SK-N-SH (cell line): ENCODE measurements around the gene JMJD7. TPM values are rescaled to one million over a fixed set of nuclear protein-coding genes. Genes with fewer than 3 reads are reported as not detected.

Experiments
- CTCF ChIA-PET: fragments of 300-600, 350-600 bp; formaldehyde crosslinking; extraction: SDS; loops from one replicate; lab custom pipeline; 2021; lab: Yijun Ruan, JAX
- POLR2A ChIA-PET: fragments of 350-600 bp; sonication (Branson Sonifier 250); formaldehyde crosslinking; extraction: SDS; loops from one replicate; lab custom pipeline; 2020; ENCODE audit warnings: antibody characterized with exemption, inconsistent platforms; lab: Yijun Ruan, JAX
- DNase-seq: peaks from one replicate; pipeline ENCODE4 v3.0.0; 2012
- H2AFZ ChIP-seq: fragments of 200-600 bp; sonication (generic); 2 replicates; pipeline ENCODE4 v1.8.1; 2016; ENCODE audit warnings: antibody characterized with exemption, mild to moderate bottlenecking, low read depth
- H3F3A ChIP-seq: fragments of 200-600 bp; sonication (generic); replicated peaks from 2 replicates; pipeline ENCODE3; 2016; ENCODE audit warnings: antibody characterized with exemption, mild to moderate bottlenecking; ENCODE audit not compliant: insufficient read depth
- H3K27ac ChIP-seq, 2 experiments: fragments of 200-500 bp in 1 of 2; fragments of 200-600 bp in 1 of 2; sonication (Bioruptor generic) in 1 of 2; sonication (generic), shearing (Covaris generic) in 1 of 2; 2 replicates each; pipeline versions ENCODE4 v1.5.1 to v1.6.1; 2014 to 2016; ENCODE audit warnings: low read depth in 2 of 2, inconsistent platforms in 1 of 2, low read length in 1 of 2, mild to moderate bottlenecking in 1 of 2, mixed read lengths in 1 of 2
- H3K27me3 ChIP-seq: fragments of 200-600 bp; sonication (generic), shearing (Covaris generic); 2 replicates; pipeline ENCODE4 v1.6.1; 2016; ENCODE audit warnings: mixed run types; ENCODE audit not compliant: insufficient read depth
- H3K36me3 ChIP-seq, 2 experiments: fragments of 200-500 bp in 1 of 2; fragments of 200-600 bp in 1 of 2; sonication (Bioruptor generic) in 1 of 2; sonication (generic) in 1 of 2; replicated peaks in 1 of 2; 2 replicates each; pipeline versions ENCODE3 to v1.5.1; 2014 to 2016; ENCODE audit warnings: low read length in 1 of 2, mild to moderate bottlenecking in 1 of 2; ENCODE audit not compliant: insufficient read depth in 2 of 2, control insufficient read depth in 1 of 2
- H3K4me1 ChIP-seq, 2 experiments: fragments of 200-500 bp in 1 of 2; fragments of 200-600 bp in 1 of 2; sonication (Bioruptor generic) in 1 of 2; sonication (generic), shearing (Covaris generic) in 1 of 2; 2 replicates each; pipeline versions ENCODE4 v1.5.1 to v1.6.1; 2014 to 2016; ENCODE audit warnings: low read depth in 1 of 2, low read length in 1 of 2, mixed run types in 1 of 2; ENCODE audit not compliant: insufficient read depth in 2 of 2, control insufficient read depth in 1 of 2
- H3K4me2 ChIP-seq: fragments of 200-600 bp; sonication (generic), shearing (Covaris generic); 2 replicates; pipeline ENCODE4 v1.6.1; 2017; ENCODE audit warnings: mixed run types
- H3K4me3 ChIP-seq, 2 experiments: fragments of 200-500 bp in 1 of 2; fragments of 200-600 bp in 1 of 2; sonication (Bioruptor generic) in 1 of 2; sonication (generic), shearing (Covaris generic) in 1 of 2; 2 replicates each; pipeline versions ENCODE4 v1.5.1 to v1.8.1; 2014 to 2016; ENCODE audit warnings: low read depth in 2 of 2, inconsistent platforms in 1 of 2, low read length in 1 of 2, mild to moderate bottlenecking in 1 of 2, mixed read lengths in 1 of 2, moderate library complexity in 1 of 2
- H3K79me2 ChIP-seq: fragments of 200-600 bp; sonication (generic); 2 replicates; pipeline ENCODE4 v1.8.1; 2017; ENCODE audit warnings: mild to moderate bottlenecking; ENCODE audit not compliant: insufficient read depth
- H3K9ac ChIP-seq: fragments of 200-600 bp; sonication (generic); 2 replicates; pipeline ENCODE4 v1.6.1; 2017; ENCODE audit warnings: mixed run types
- H3K9me2 ChIP-seq: fragments of 200-600 bp; sonication (generic); 2 replicates; pipeline ENCODE4 v1.6.1; 2017; ENCODE audit warnings: mixed run types
- H3K9me3 ChIP-seq: fragments of 200-600 bp; sonication (generic); 2 replicates; pipeline ENCODE4 v1.6.1; 2017; ENCODE audit warnings: mixed run types, mild to moderate bottlenecking, moderate library complexity
- H4K20me1 ChIP-seq: fragments of 200-600 bp; sonication (generic); 2 replicates; pipeline ENCODE4 v1.6.1; 2017; ENCODE audit warnings: mild to moderate bottlenecking, mixed run types; ENCODE audit not compliant: insufficient read depth
- ELF1 ChIP-seq: IDR thresholded peaks from 2 replicates; pipeline ENCODE4 v1.4.0; 2012
- FOSL2 ChIP-seq: IDR thresholded peaks from 2 replicates; pipeline ENCODE4 v1.4.0; 2012; ENCODE audit warnings: low read depth, mild to moderate bottlenecking, moderate library complexity, borderline replicate concordance
- FOXJ3 ChIP-seq: sonication (generic); formaldehyde crosslinking; IDR thresholded peaks from 2 replicates; pipeline ENCODE4 v1.5.1; 2020; ENCODE audit warnings: mild to moderate bottlenecking, missing genetic modification reagents
- FOXM1 ChIP-seq: IDR thresholded peaks from 2 replicates; pipeline ENCODE4 v1.4.0; 2012; ENCODE audit warnings: low read depth, mild to moderate bottlenecking
- GATA2 ChIP-seq: sonication (generic); formaldehyde crosslinking; IDR thresholded peaks from 2 replicates; pipeline ENCODE4 v1.5.0; 2020; ENCODE audit warnings: mild to moderate bottlenecking, missing genetic modification reagents
- IRF3 ChIP-seq: fragments of 150-350 bp; IDR thresholded peaks from 2 replicates; pipeline ENCODE4 v1.6.1; 2016; ENCODE audit warnings: mild to moderate bottlenecking, low read depth, low read length
- MEF2A ChIP-seq: IDR thresholded peaks from 2 replicates; pipeline ENCODE4 v1.4.0; 2012; ENCODE audit warnings: low read depth, borderline replicate concordance
- MXI1 ChIP-seq: IDR thresholded peaks from 2 replicates; pipeline ENCODE4 v1.6.1; 2012; ENCODE audit warnings: mild to moderate bottlenecking, low read depth, low read length, improper control_type of control experiment
- NFIC ChIP-seq: IDR thresholded peaks from 2 replicates; pipeline ENCODE4 v1.4.0; 2012; ENCODE audit warnings: borderline replicate concordance
- RCOR1 ChIP-seq: fragments of 150-350 bp; IDR thresholded peaks from 2 replicates; pipeline ENCODE4 v1.6.1; 2017; ENCODE audit warnings: antibody characterized with exemption, low read length
- RFX5 ChIP-seq: IDR thresholded peaks from 2 replicates; pipeline ENCODE4 v1.6.1; 2012; ENCODE audit warnings: mild to moderate bottlenecking, improper control_type of control experiment, low read length
- RXRA ChIP-seq: IDR thresholded peaks from 2 replicates; pipeline ENCODE4 v1.4.0; 2012; ENCODE audit warnings: low read depth, mild to moderate bottlenecking, borderline replicate concordance
- SIN3A ChIP-seq: IDR thresholded peaks from 2 replicates; pipeline ENCODE4 v1.6.1; 2012; ENCODE audit warnings: low read depth, mild to moderate bottlenecking, low read length, moderate library complexity, borderline replicate concordance
- SMC3 ChIP-seq: IDR thresholded peaks from 2 replicates; pipeline ENCODE4 v1.6.1; 2012; ENCODE audit warnings: low read depth, low read length, improper control_type of control experiment
- TAF1 ChIP-seq: IDR thresholded peaks from 2 replicates; pipeline ENCODE4 v1.6.1; 2012; ENCODE audit warnings: low read depth, mild to moderate bottlenecking, low read length, moderate library complexity, borderline replicate concordance
- WGBS: methylation state at CpG from one replicate; pipeline ENCODE4 v1.1.6; 2017; ENCODE audit warnings: low lambda C conversion rate; 5-methylcytosine and 5-hydroxymethylcytosine counted together
- polyA plus RNA-seq, 3 experiments: library from polyadenylated mRNA; depleted of rRNA; stranded (reverse); fragments of >200 nt; gene quantifications; 2 replicates each; pipeline ENCODE4 v1.2.3, GENCODE V29; 2012
- TF ChIP-seq, protein P1 (sequence below): fragments of 200-600 bp; sonication (generic); IDR thresholded peaks from 2 replicates; pipeline ENCODE4 v1.6.1; 2017; ENCODE audit warnings: antibody characterized with exemption, mild to moderate bottlenecking, moderate library complexity
- TF ChIP-seq, protein P2 (sequence below): IDR thresholded peaks from 2 replicates; pipeline ENCODE4 v1.4.0; 2012; ENCODE audit warnings: low read depth
- TF ChIP-seq, protein P3 (sequence below): IDR thresholded peaks from 2 replicates; pipeline ENCODE4; 2012

Gene JMJD7
- polyA plus RNA-seq, 1 of the 3 experiments (the other 2 are of a cell fraction), result 6.5 TPM

GRCh38 chr15:41847981-41848380, 20.1 kb downstream of the JMJD7 start:
- 95% methylated on average over 9 of the region's 9 CpGs for WGBS
- Histone ChIP-seq H3K4me1 (peaks cover 0 to 12% of the 10 kb centered on the region in 2 experiments; a peak in 1 of 4 replicates), H3K9me3 (no peaks in the 10 kb centered on the region), H3K79me2 (no peaks in the 10 kb centered on the region), H3K36me3 (peaks cover 0 to 12% of the 10 kb centered on the region in 2 experiments), H3K27me3 (no peaks in the 10 kb centered on the region)
- DNase-seq, result no peak
- no peak for TF ChIP-seq RCOR1
- no peak for TF ChIP-seq ELF1
- no peak for TF ChIP-seq SIN3A
- TF ChIP-seq, protein P1, sequence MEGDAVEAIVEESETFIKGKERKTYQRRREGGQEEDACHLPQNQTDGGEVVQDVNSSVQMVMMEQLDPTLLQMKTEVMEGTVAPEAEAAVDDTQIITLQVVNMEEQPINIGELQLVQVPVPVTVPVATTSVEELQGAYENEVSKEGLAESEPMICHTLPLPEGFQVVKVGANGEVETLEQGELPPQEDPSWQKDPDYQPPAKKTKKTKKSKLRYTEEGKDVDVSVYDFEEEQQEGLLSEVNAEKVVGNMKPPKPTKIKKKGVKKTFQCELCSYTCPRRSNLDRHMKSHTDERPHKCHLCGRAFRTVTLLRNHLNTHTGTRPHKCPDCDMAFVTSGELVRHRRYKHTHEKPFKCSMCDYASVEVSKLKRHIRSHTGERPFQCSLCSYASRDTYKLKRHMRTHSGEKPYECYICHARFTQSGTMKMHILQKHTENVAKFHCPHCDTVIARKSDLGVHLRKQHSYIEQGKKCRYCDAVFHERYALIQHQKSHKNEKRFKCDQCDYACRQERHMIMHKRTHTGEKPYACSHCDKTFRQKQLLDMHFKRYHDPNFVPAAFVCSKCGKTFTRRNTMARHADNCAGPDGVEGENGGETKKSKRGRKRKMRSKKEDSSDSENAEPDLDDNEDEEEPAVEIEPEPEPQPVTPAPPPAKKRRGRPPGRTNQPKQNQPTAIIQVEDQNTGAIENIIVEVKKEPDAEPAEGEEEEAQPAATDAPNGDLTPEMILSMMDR, result no peak
- no peak for TF ChIP-seq RXRA
- TF ChIP-seq, protein P2, sequence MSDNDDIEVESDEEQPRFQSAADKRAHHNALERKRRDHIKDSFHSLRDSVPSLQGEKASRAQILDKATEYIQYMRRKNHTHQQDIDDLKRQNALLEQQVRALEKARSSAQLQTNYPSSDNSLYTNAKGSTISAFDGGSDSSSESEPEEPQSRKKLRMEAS, result no peak
- TF ChIP-seq FOSL2, result no peak
- TF ChIP-seq FOXJ3, result no peak
- TF ChIP-seq NFIC, result no peak
- TF ChIP-seq SMC3, result no peak
- TF ChIP-seq FOXM1, result no peak
- TF ChIP-seq GATA2 (CRISPR knock-in tag), result no peak
- TF ChIP-seq MEF2A, result no peak
- TF ChIP-seq, all 33 proteins: peak for 0
- Histone ChIP-seq H3K9ac (no peak overlapping the region), H3K4me3 (no peak overlapping the region), H3K9me2 (no peaks in the 10 kb centered on the region), H3F3A (no peaks in the 10 kb centered on the region), H3K27ac (no peak overlapping the region), H4K20me1 (no peaks in the 10 kb centered on the region), H3K4me2 (no peak overlapping the region), H2AFZ (no peak overlapping the region)
- ChIA-PET POLR2A (no interaction called here), CTCF (interaction anchor here (1.2 to 1.3 kb wide), 2 partner anchors 14 to 36 kb away, joined by 3 read pairs; no protein-coding TSS in a partner anchor)

DNA sequence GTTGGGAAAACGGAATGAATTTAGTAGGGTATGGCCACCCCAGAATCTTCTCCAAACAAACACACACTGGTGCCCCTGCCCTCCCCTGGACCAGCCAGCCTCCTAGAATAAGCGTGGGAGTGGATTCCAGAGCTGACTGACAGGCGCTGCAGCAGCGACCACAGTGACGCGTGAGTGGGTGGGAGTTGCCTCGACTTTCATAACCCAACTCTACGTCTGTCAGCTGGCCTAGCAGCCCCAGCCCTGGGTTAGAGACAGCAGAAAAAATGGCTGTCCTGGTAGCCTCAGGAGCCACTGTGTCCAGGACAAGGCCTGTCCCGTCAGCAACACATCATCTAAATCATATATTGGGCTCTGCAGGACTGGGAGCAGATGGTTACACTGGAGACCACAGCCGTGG, 20.7 kb downstream of the JMJD7 start:
- Histone ChIP-seq H3K4me2 (no peak overlapping the region), H3K9me3 (no peaks in the 10 kb centered on the region), H4K20me1 (no peaks in the 10 kb centered on the region), H3K9ac (no peak overlapping the region), H3K36me3 (peaks cover 0 to 12% of the 10 kb centered on the region in 2 experiments), H3K79me2 (no peaks in the 10 kb centered on the region), H3K27me3 (no peaks in the 10 kb centered on the region), H3F3A (no peaks in the 10 kb centered on the region), H3K27ac (no peak overlapping the region), H2AFZ (no peak overlapping the region), H3K4me1 (peaks cover 0 to 14% of the 10 kb centered on the region in 2 experiments; a peak in 1 of 4 replicates), H3K9me2 (no peaks in the 10 kb centered on the region), H3K4me3 (no peak overlapping the region)
- 82% methylated on average over 8 of the region's 10 CpGs for WGBS
- ChIA-PET POLR2A (no interaction called here), CTCF (interaction anchor here (1.3 kb wide), 1 partner anchor 14 kb away, joined by 3 read pairs; no protein-coding TSS in a partner anchor)
- no peak for DNase-seq
- no peak for TF ChIP-seq FOSL2
- TF ChIP-seq, protein P3, sequence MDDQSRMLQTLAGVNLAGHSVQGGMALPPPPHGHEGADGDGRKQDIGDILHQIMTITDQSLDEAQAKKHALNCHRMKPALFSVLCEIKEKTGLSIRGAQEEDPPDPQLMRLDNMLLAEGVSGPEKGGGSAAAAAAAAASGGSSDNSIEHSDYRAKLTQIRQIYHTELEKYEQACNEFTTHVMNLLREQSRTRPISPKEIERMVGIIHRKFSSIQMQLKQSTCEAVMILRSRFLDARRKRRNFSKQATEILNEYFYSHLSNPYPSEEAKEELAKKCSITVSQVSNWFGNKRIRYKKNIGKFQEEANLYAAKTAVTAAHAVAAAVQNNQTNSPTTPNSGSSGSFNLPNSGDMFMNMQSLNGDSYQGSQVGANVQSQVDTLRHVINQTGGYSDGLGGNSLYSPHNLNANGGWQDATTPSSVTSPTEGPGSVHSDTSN, result no peak
- no peak for TF ChIP-seq MXI1
- no peak for TF ChIP-seq IRF3
- TF ChIP-seq, protein P2, result no peak
- no peak for TF ChIP-seq RFX5
- TF ChIP-seq TAF1, result no peak
- TF ChIP-seq, protein P1, result no peak
